Heart left ventricle (tissue), 13 donors: Measurements from ENCODE around the gene TNFAIP2.
A peak's percentile ranks its signal among the peaks of the same experiment; 100 is the strongest.

ENCODE experiments used
- POLR2A ChIP-seq, 2 donors: fragments of 450-650 bp; IDR thresholded peaks; one replicate each; pipeline ENCODE4 v1.6.1; 2017; ENCODE audit warnings: antibody characterized with exemption in 2 of 2, mild to moderate bottlenecking in 2 of 2, moderate library complexity in 2 of 2
- TF ChIP-seq, protein P1 (sequence below), 12 donors: fragments of 200-600 bp; sonication (generic) in 4 of 12; IDR thresholded peaks; one replicate each; pipeline versions ENCODE4 v1.5.0 to v1.8.0; 2018 to 2022; ENCODE audit warnings: antibody characterized with exemption in 12 of 12, mild to moderate bottlenecking in 5 of 12
- donor health status: ischemic (EF 13 %, LVEDD 7.1; RV severe dilation, severe dysfunction).
- donor health status: DM: no; HTN: yes; CAD: no.
- donor health status: DM: no; HTN: no; CAD: no.
- donor health status: ischemic (EF 25% LVEDD 6.9; RV normal size, moderate dysfunction).
- donor health status: ischemic (EF 25% LVEDD 5.7; RV mildly dilated, moderate dysfunction).
- donor health status: ischemic (EF 35%, LVEDD 5.7; RV mildly dilated, moderate dysfunction).
- donor health status: nonischemic (EF 11% LVEDD 7.7; RV severe dilation, severe dysfunction).
- donor health status: DM: yes; HTN: yes; CAD: no.
- donor health status: PGD.
- donor health status: ischemic (EF 29% LVEDD 5.4; RV normal size, mild dysfunction).
- donor health status: nonischemic (EF 23%, LVEDD 6.1; RV moderate dilation, normal function).

- TF ChIP-seq, protein P1, sequence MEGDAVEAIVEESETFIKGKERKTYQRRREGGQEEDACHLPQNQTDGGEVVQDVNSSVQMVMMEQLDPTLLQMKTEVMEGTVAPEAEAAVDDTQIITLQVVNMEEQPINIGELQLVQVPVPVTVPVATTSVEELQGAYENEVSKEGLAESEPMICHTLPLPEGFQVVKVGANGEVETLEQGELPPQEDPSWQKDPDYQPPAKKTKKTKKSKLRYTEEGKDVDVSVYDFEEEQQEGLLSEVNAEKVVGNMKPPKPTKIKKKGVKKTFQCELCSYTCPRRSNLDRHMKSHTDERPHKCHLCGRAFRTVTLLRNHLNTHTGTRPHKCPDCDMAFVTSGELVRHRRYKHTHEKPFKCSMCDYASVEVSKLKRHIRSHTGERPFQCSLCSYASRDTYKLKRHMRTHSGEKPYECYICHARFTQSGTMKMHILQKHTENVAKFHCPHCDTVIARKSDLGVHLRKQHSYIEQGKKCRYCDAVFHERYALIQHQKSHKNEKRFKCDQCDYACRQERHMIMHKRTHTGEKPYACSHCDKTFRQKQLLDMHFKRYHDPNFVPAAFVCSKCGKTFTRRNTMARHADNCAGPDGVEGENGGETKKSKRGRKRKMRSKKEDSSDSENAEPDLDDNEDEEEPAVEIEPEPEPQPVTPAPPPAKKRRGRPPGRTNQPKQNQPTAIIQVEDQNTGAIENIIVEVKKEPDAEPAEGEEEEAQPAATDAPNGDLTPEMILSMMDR (IDR thresholded peaks at IDR 0.05): peak in 11 of 12 donors; percentile 21 to 58 (median 43)
- no peak for TF ChIP-seq POLR2A (IDR thresholded peaks at IDR 0.05)
These were observed 606 bp downstream of the TNFAIP2 start for GRCh38 chr14:103123634-103124500.
